CD4-positive, alpha-beta T cell treated with Interferon alpha-2 for 1 hour (primary cell): ENCODE data around the gene ACE.

Experiments
- DNase-seq, 2 donors: peaks; one replicate each; pipeline ENCODE4 v3.0.0-alpha.2; 2020 to 2022

ACE gene

GRCh38 chr17:63538693-63539595, 62.1 kb downstream of the ACE start:
- DNase-seq = no peak

GRCh38 chr17:63540590-63540989, 63.7 kb downstream of the ACE start:
- no peak for DNase-seq

- no peak for DNase-seq
These were observed 65.3 kb downstream of the ACE start for GRCh38 chr17:63542218-63542545.

DNA sequence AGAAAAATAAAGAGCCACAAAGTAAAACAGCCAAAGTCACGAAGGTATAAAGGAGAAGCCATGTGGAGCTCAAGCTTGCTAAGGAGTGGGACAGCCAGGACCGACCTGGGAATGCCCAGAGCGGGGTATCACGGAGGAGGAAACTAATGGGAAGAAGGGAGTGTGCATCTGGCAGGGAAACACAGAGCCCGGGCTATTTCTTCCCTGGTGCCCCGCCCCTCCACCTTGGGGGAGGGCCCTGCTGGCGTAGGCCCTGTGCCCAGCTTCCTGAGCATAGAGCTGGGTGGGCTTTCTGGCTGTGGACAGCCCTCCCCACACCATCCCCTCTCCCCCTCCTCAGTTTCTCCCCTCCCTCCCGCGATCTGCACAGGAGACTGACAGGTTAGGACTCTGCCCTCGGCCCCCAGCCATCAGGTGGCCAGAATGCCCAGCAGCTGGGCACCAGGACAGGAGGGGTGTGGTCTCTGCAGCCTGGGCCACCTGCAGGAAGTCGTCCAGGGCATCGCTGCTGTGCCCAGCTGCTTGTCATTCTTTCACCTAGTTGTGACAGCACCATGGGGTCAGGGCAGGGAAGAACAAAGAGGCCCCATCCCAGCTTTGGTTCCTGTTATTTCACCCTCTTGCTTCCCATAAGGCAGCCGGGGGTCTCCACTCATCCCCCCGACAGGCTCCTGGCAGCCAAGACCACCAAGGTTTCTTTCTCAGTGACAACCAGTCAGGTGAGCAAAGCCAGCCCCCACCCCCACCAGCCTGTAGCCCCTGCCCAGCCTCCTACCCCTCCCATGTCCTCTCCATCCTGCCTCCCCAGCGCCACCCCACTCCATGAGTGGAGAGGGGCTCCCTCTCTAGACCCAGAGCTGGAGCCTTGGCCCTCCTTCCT, 66.3 kb downstream of the ACE start:
- DNase-seq = no peak

DNA sequence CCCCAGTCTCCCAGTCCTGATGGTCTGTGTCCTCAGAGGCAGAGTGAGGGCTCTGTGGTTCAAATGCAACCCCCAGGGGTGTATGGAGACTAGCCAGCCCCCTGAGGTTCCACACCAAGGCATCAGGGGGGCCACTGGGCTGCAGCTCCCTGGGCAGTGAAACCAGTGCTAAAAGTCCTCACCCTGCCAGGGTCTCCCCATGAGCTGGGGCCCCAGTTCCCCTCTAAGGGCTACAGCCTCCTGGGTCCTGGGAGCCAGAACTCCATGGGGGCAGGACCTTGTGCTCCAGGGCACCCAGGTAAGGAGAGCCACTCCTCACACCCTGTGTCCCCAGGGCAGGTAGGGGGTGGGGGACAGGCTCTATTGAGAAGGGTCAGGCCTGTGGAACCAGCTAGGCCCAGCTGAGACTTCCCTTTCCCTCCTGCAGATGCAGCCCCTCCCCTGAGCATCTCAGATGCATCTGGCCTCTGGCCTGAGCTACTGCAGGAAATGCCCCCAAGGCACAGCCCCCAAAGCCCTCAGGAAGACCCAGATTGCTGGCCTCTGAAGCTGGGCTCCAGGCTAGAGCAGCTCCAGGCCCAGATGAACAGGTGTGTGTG, 67.1 kb downstream of the ACE start:
- no peak for DNase-seq

DNA sequence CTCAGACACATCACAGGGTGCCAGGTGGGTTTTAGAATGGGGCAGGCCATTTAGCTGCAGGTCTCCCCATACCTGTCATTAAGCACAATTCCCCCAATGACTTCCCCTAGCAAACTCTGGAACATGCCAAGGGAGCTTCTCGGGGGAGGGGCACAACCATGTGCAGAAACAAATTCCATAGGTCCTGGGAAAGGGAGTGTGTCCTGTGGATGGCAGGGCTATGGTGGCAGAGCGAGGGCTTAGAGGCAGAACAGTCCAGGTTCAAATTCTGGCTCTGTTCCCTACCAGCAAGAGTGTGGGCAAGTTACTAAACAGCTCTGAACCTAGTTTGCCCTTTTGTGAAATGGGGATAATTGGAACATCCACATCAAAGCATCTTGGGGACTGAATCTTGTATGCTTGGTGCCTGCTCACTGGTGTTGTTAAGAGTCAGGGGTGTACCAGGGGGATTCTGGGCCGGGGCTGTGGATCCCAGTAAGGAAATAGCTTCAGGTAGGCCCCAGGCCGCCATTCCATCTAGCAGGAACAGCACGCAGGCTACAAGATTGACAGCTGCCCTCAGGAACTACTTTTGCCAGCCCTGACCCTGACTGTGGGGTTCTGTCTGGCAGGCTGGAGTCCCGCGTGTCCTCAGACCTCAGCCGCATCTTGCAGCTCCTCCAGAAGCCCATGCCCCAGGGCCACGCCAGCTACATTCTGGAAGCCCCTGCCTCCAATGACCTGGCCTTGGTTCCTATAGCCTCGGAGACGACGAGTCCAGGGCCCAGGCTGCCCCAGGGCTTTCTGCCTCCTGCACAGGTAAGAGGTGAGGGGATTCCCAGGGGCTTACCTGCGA, 67.8 kb downstream of the ACE start:
- no peak for DNase-seq

- no peak for DNase-seq
These were observed 69.6 kb downstream of the ACE start for GRCh38 chr17:63546308-63547082.

DNA sequence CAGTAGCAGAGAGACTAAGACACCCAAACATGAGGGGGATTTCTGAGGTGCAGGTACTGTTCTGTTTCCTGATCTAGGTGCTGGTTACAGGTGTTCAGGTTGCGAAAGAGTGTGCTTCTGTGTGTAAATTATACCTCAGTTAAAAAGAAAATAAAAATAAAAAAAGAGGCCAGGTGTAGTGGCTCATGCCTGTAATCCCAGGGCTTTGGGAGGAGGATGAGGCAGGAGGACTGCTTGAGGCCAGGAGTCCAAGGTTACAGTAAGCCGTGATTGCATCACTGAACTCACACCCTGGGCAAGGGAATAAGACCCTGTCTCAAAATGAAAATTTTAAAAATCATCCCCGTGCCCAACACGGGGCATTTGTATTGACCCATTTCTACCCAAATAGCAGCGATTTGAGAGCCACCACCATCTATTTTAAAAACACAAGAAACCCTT, 70.2 kb downstream of the ACE start:
- no peak for DNase-seq
